DOHH2 (cell line): Measurements from ENCODE around the gene SPRY1.

Experiments used
- EZH2phosphoT487 ChIP-seq: fragments of 200-600 bp; sonication (generic); IDR thresholded peaks from 2 replicates; pipeline ENCODE4 v1.6.1; 2017; ENCODE audit warnings: borderline replicate concordance, mild to moderate bottlenecking, antibody characterized with exemption, low read length, moderate library complexity, mixed read lengths
- TF ChIP-seq, protein P1 (sequence below): fragments of 200-600 bp; sonication (generic); IDR thresholded peaks from one replicate; pipeline ENCODE4 v1.5.1; 2014; ENCODE audit warnings: antibody characterized with exemption, mild to moderate bottlenecking, low read depth, low read length; ENCODE audit not compliant: poor library complexity, severe bottlenecking

DNA sequence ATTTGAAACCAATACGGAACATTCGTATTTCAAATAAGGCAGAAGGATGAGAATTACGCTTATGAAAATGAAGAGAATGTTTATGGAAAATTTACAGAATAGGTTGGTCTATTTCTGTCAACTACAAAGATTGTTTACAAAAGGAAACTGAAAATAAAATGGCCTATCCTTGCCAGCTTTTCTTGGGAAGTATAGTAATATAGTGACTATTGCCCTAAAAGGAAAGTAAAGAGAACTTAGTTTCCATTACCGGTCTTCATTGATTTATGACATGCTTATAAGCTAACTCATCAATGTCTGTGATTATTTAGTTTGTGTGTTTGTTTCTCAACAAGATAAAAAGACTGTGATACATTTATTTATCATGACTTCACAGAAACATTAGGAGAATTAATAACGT is 2.9 kb upstream of the SPRY1 start:
- TF ChIP-seq, protein P1, sequence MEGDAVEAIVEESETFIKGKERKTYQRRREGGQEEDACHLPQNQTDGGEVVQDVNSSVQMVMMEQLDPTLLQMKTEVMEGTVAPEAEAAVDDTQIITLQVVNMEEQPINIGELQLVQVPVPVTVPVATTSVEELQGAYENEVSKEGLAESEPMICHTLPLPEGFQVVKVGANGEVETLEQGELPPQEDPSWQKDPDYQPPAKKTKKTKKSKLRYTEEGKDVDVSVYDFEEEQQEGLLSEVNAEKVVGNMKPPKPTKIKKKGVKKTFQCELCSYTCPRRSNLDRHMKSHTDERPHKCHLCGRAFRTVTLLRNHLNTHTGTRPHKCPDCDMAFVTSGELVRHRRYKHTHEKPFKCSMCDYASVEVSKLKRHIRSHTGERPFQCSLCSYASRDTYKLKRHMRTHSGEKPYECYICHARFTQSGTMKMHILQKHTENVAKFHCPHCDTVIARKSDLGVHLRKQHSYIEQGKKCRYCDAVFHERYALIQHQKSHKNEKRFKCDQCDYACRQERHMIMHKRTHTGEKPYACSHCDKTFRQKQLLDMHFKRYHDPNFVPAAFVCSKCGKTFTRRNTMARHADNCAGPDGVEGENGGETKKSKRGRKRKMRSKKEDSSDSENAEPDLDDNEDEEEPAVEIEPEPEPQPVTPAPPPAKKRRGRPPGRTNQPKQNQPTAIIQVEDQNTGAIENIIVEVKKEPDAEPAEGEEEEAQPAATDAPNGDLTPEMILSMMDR: no peak
- no peak for TF ChIP-seq EZH2phosphoT487
